ENCODE measurements around the gene GNRH2. TPM values are rescaled to one million over a fixed set of nuclear protein-coding genes. Genes with fewer than 3 reads are reported as not detected.

GNRH2 gene
- polyA plus RNA-seq, 1 donor (not counting 4 experiments of a cell fraction or from before 2014, with no cell fraction given), result 0.18 TPM

GRCh38 chr20:3045042-3045815 lies 1.8 kb downstream of the GNRH2 start:
- Histone ChIP-seq H3K9me1 (ENCODE audit: control insufficient read depth, extremely low read depth, insufficient read depth, low read length) (no peaks in the 10 kb centered on the region), H3K27ac (ENCODE audit: control insufficient read depth, insufficient read depth, low read length) (peak overlapping the region; percentile 52), H4K20me1 (ENCODE audit: control insufficient read depth, extremely low read depth, insufficient read depth, low read length) (no peaks in the 10 kb centered on the region), H3K4me1 (ENCODE audit: control insufficient read depth, extremely low read depth, insufficient read depth, low read length) (no peaks in the 10 kb centered on the region), H3K36me3 (ENCODE audit: control insufficient read depth in 2 of 2, extremely low read depth in 1 of 2, insufficient read depth in 2 of 2, low read length in 2 of 2) (peaks cover 20% of the 10 kb centered on the region in 2 experiments), H3K4me2 (ENCODE audit: control insufficient read depth, extremely low read depth, insufficient read depth, low read depth, low read length) (peak overlapping the region; percentile 92), H3K9ac (ENCODE audit: control insufficient read depth, extremely low read depth, insufficient read depth, low read length) (peak overlapping the region; percentile 76), H3K9me3 (ENCODE audit: control insufficient read depth, low read depth, low read length) (no peaks in the 10 kb centered on the region), H3K27me3 (ENCODE audit: control insufficient read depth, extremely low read depth, insufficient read depth, low read length) (no peaks in the 10 kb centered on the region), H3K79me2 (ENCODE audit: control insufficient read depth, insufficient read depth, low read length) (peaks cover 14% of the 10 kb centered on the region), H3K4me3 (ENCODE audit: control insufficient read depth in 2 of 3, extremely low read depth in 1 of 3, insufficient read depth in 2 of 3, low read depth in 1 of 3, low read length in 3 of 3) (peak overlapping the region; percentile 77 to 85 (median 85)), H2AFZ (ENCODE audit: control insufficient read depth, low read length) (peak overlapping the region; percentile 82)
- dilution Hi-C loops (cut with MboI; ENCODE audit: extremely low pct_ligation_motif_present, low sequenced_read_pairs), result no loop called here
- TF ChIP-seq, protein P1, sequence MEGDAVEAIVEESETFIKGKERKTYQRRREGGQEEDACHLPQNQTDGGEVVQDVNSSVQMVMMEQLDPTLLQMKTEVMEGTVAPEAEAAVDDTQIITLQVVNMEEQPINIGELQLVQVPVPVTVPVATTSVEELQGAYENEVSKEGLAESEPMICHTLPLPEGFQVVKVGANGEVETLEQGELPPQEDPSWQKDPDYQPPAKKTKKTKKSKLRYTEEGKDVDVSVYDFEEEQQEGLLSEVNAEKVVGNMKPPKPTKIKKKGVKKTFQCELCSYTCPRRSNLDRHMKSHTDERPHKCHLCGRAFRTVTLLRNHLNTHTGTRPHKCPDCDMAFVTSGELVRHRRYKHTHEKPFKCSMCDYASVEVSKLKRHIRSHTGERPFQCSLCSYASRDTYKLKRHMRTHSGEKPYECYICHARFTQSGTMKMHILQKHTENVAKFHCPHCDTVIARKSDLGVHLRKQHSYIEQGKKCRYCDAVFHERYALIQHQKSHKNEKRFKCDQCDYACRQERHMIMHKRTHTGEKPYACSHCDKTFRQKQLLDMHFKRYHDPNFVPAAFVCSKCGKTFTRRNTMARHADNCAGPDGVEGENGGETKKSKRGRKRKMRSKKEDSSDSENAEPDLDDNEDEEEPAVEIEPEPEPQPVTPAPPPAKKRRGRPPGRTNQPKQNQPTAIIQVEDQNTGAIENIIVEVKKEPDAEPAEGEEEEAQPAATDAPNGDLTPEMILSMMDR (optimal IDR thresholded peaks at IDR 0.05 in 1 of 3, IDR thresholded peaks at IDR 0.05 in 1 of 3, conservative IDR thresholded peaks at IDR 0.05 in 1 of 3; ENCODE audit: extremely low read depth in 1 of 3, insufficient read depth in 2 of 3, low read length in 3 of 3), result no peak
- no peak for TF ChIP-seq EZH2 (IDR thresholded peaks at IDR 0.05; ENCODE audit: low read length)
- FAIRE-seq (no peak), DNase-seq (ENCODE audit: low read depth, low spot score) (no peak)

DNA sequence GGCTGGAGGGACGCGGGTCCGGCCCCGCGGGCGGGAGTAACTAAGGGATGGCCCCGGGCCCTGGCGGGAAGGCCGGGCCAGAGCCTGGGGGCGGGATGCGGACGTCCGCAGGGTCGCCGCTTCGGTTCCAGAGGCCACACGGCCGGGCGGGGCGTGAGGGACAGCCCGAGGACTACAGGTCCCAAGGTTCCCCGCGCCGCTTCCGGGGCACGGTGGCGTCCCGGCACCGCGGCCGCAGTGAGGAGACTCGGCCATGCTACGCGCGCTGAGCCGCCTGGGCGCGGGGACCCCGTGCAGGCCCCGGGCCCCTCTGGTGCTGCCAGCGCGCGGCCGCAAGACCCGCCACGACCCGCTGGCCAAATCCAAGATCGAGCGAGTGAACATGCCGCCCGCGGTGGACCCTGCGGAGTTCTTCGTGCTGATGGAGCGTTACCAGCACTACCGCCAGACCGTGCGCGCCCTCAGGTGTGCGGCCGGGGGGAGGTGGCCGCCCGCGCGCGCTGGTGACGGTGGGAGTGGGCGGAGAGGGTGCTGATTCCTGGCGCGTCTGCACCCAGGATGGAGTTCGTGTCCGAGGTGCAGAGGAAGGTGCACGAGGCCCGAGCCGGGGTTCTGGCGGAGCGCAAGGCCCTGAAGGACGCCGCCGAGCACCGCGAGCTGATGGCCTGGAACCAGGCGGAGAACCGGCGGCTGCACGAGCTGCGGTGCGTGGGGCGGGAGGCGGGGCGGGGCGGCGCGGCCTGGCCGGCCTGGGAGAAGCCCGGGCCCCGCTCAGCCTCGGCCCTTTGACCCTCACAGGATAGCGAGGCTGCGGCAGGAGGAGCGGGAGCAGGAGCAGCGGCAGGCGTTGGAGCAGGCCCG lies 2.6 kb downstream of the GNRH2 start, which contains the start of gene MRPS26:
MRPS26 (plus strand) TSS at position 237 of the 861 bp plus-strand sequence; CDS start at position 254, 17 bp downstream.
- Histone ChIP-seq H3K4me2 (ENCODE audit: control insufficient read depth, extremely low read depth, insufficient read depth, low read depth, low read length) (peak within 1 kb of the TSS; percentile 92), H2AFZ (ENCODE audit: control insufficient read depth, low read length) (peak within 1 kb of the TSS; percentile 82), H3K9me3 (ENCODE audit: control insufficient read depth, low read depth, low read length) (no peaks in the 10 kb centered on the region), H3K27me3 (ENCODE audit: control insufficient read depth, extremely low read depth, insufficient read depth, low read length) (no peaks in the 10 kb centered on the region), H3K27ac (ENCODE audit: control insufficient read depth, insufficient read depth, low read length) (peak within 1 kb of the TSS; percentile 52), H3K36me3 (ENCODE audit: control insufficient read depth in 2 of 2, extremely low read depth in 1 of 2, insufficient read depth in 2 of 2, low read length in 2 of 2) (peaks cover 18 to 21% of the 10 kb centered on the region in 2 experiments), H3K4me1 (ENCODE audit: control insufficient read depth, extremely low read depth, insufficient read depth, low read length) (no peaks in the 10 kb centered on the region), H4K20me1 (ENCODE audit: control insufficient read depth, extremely low read depth, insufficient read depth, low read length) (no peaks in the 10 kb centered on the region), H3K4me3 (ENCODE audit: control insufficient read depth in 2 of 3, extremely low read depth in 1 of 3, insufficient read depth in 2 of 3, low read depth in 1 of 3, low read length in 3 of 3) (peak within 1 kb of the TSS; percentile 77 to 85 (median 85)), H3K9me1 (ENCODE audit: control insufficient read depth, extremely low read depth, insufficient read depth, low read length) (no peaks in the 10 kb centered on the region), H3K79me2 (ENCODE audit: control insufficient read depth, insufficient read depth, low read length) (peaks cover 14% of the 10 kb centered on the region), H3K9ac (ENCODE audit: control insufficient read depth, extremely low read depth, insufficient read depth, low read length) (peak within 1 kb of the TSS; percentile 76)
- FAIRE-seq, result no peak
- dilution Hi-C loops (cut with MboI; ENCODE audit: extremely low pct_ligation_motif_present, low sequenced_read_pairs), result no loop called here
- no peak for TF ChIP-seq EZH2 (IDR thresholded peaks at IDR 0.05; ENCODE audit: low read length)
- TF ChIP-seq, protein P1 (optimal IDR thresholded peaks at IDR 0.05 in 1 of 3, IDR thresholded peaks at IDR 0.05 in 1 of 3, conservative IDR thresholded peaks at IDR 0.05 in 1 of 3; ENCODE audit: extremely low read depth in 1 of 3, insufficient read depth in 2 of 3, low read length in 3 of 3), result no peak
- DNase-seq (ENCODE audit: low read depth, low spot score), result no peak

All from keratinocyte (primary cell).